Measurements from ENCODE around the gene KCNAB2.

DNA sequence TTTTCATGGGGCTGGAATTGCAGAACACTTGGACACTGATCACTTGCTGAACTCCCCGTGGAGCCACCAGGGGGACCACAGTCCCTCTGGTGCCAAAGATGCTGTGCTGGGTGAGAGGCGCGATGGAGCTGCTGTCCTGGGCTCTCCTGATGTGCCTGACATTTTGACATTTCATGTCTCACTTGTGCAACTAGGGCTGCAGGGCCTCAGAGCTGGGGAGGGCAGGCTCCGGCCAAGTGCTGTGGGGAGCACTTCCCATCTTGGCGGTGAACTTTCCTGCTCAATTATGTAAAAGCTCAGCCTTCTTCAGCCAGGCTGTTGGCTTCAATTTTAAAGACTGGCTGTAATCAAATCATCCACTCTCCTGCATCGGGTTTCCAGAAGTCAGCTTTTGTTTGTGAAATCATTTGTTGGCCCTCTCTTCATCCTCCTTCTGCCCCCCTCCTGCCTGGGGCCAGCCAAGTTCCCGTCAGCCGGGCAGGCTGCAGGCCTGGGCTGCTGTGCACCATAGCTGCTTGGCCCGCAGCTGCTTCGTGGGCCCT, 36.8 kb downstream of the KCNAB2 start:
- TF ChIP-seq CTCF (IDR thresholded peaks at IDR 0.05) (no peak), EZH2 (IDR thresholded peaks at IDR 0.05; ENCODE audit: borderline replicate concordance, insufficient read depth, low read depth, low read length, poor library complexity, severe bottlenecking) (no peak)
